ENCODE results near the gene LRRC14B.
"Not testable (repeated sequence)": the region's sequence is repeated elsewhere in the genome, so short reads cannot be mapped to it uniquely, and the experiment has no call there.

The LRRC14B gene

GRCh38 chr5:160921-161802 lies 30.1 kb upstream of the LRRC14B start:
- ATAC-seq = no peak

- no peak for ATAC-seq
These were observed 29.5 kb upstream of the LRRC14B start for GRCh38 chr5:161803-162110.

- no peak for ATAC-seq
These were observed 29.1 kb upstream of the LRRC14B start for GRCh38 chr5:162190-162564.

- no peak for ATAC-seq
These were observed 28.5 kb upstream of the LRRC14B start for GRCh38 chr5:162565-163337.

- no peak for ATAC-seq
These were observed 28.0 kb upstream of the LRRC14B start for GRCh38 chr5:163338-163620.

GRCh38 chr5:163841-164240 lies 27.5 kb upstream of the LRRC14B start:
- no peak for ATAC-seq

GRCh38 chr5:164244-164643 lies 27.1 kb upstream of the LRRC14B start:
- ATAC-seq = no peak

GRCh38 chr5:164783-165182 lies 26.5 kb upstream of the LRRC14B start:
- ATAC-seq = not testable (repeated sequence)

- no peak for ATAC-seq
These were observed 24.6 kb upstream of the LRRC14B start for GRCh38 chr5:166441-167372.

- ATAC-seq = no peak
These were observed 23.8 kb upstream of the LRRC14B start for GRCh38 chr5:167511-167910.

GRCh38 chr5:167982-168660 lies 23.2 kb upstream of the LRRC14B start:
- no peak for ATAC-seq

GRCh38 chr5:169071-169727 lies 22.1 kb upstream of the LRRC14B start:
- no peak for ATAC-seq

- no peak for ATAC-seq
These were observed 21.6 kb upstream of the LRRC14B start for GRCh38 chr5:169728-170094.

- no peak for ATAC-seq
These were observed 20.1 kb upstream of the LRRC14B start for GRCh38 chr5:170971-171800.

- no peak for ATAC-seq
These were observed 19.4 kb upstream of the LRRC14B start for GRCh38 chr5:171801-172331.

- no peak for ATAC-seq
These were observed 18.9 kb upstream of the LRRC14B start for GRCh38 chr5:172421-172820.

GRCh38 chr5:172841-173251 lies 18.4 kb upstream of the LRRC14B start:
- ATAC-seq = no peak

- ATAC-seq = no peak
These were observed 17.7 kb upstream of the LRRC14B start for GRCh38 chr5:173392-174290.

- no peak for ATAC-seq
These were observed 17.0 kb upstream of the LRRC14B start for GRCh38 chr5:174291-174600.

GRCh38 chr5:174876-175465 lies 16.3 kb upstream of the LRRC14B start:
- ATAC-seq = no peak
